ENCODE measurements around the gene FSHR. TPM values are rescaled to one million over a fixed set of nuclear protein-coding genes. Genes with fewer than 3 reads are reported as not detected.

The FSHR gene
- total and polyA plus RNA-seq, 2 donors (not counting 3 experiments of a cell fraction or from before 2014, with no cell fraction given), result not detected

- no TSS peak for BruUV-seq (replicated peaks)
- Histone ChIP-seq H3K9ac (replicated peaks; ENCODE audit: extremely low read depth, insufficient read depth, low read length) (no peak overlapping the region), H3K4me1 (ENCODE audit: control insufficient read depth, extremely low read depth, insufficient read depth, low read length) (no peaks in the 10 kb centered on the region), H4K20me1 (replicated peaks; ENCODE audit: control insufficient read depth, extremely low read depth, insufficient read depth, low read length) (no peaks in the 10 kb centered on the region), H3K4me3 (replicated peaks in 1 of 3; ENCODE audit: insufficient read depth in 1 of 3, low read depth in 1 of 3, low read length in 3 of 3) (no peak overlapping the region), H3K9me3 (replicated peaks; ENCODE audit: control insufficient read depth, insufficient read depth, low read length) (no peaks in the 10 kb centered on the region), H3K4me2 (ENCODE audit: insufficient read depth, low read length) (no peak overlapping the region), H2AFZ (ENCODE audit: low read depth, low read length) (no peak overlapping the region), H3K27ac (ENCODE audit: insufficient read depth, low read depth, low read length) (no peak overlapping the region), H3K79me2 (ENCODE audit: control insufficient read depth, insufficient read depth, low read length) (no peaks in the 10 kb centered on the region), H3K9me1 (replicated peaks; ENCODE audit: control insufficient read depth, extremely low read depth, insufficient read depth, low read length) (no peaks in the 10 kb centered on the region), H3K27me3 (ENCODE audit: control insufficient read depth in 2 of 2, insufficient read depth in 2 of 2, low read length in 2 of 2) (no peaks in the 10 kb centered on the region), H3K36me3 (ENCODE audit: control insufficient read depth in 2 of 2, extremely low read depth in 1 of 2, insufficient read depth in 2 of 2, low read length in 2 of 2) (no peaks in the 10 kb centered on the region)
- no peak for FAIRE-seq
- dilution Hi-C loops (cut with MboI; ENCODE audit: extremely low pct_ligation_motif_present, low sequenced_read_pairs) (no loop called here), intact Hi-C loops (cut with micrococcal nuclease) (no loop called here)
- ChIA-PET POLR2A (no interaction called here), CTCF (no interaction called here)
- no peak for TF ChIP-seq POLR2AphosphoS5 (IDR thresholded peaks at IDR 0.05; ENCODE audit: insufficient read depth, low read depth, low read length)
- TF ChIP-seq CTCF (IDR thresholded peaks at IDR 0.05; ENCODE audit: extremely low read depth in 1 of 2, insufficient read depth in 1 of 2, low read depth in 1 of 2, low read length in 2 of 2), result no peak
- no peak for TF ChIP-seq MYC (IDR thresholded peaks at IDR 0.05; ENCODE audit: low read depth, low read length)
- no peak for TF ChIP-seq EZH2 (IDR thresholded peaks at IDR 0.05; ENCODE audit: borderline replicate concordance, low read depth, low read length, severe bottlenecking)
- TF ChIP-seq, protein P1, sequence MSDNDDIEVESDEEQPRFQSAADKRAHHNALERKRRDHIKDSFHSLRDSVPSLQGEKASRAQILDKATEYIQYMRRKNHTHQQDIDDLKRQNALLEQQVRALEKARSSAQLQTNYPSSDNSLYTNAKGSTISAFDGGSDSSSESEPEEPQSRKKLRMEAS (IDR thresholded peaks at IDR 0.05; ENCODE audit: insufficient read depth, insufficient read length), result no peak
- TF ChIP-seq FOS (IDR thresholded peaks at IDR 0.05; ENCODE audit: borderline replicate concordance, insufficient read depth, low read length), result no peak
- TF ChIP-seq GATA2 (IDR thresholded peaks at IDR 0.05; ENCODE audit: insufficient read depth, insufficient read length, low read depth, low read length), result no peak
- no peak for TF ChIP-seq JUN (IDR thresholded peaks at IDR 0.05; ENCODE audit: borderline replicate concordance, insufficient read depth, insufficient read length, low read depth)
- TF ChIP-seq POLR2A (IDR thresholded peaks at IDR 0.05; ENCODE audit: low read depth, low read length), result no peak
- DNase-seq (ENCODE audit: low read depth, low spot score), result no peak
These were observed 133.0 kb downstream of the FSHR start for GRCh38 chr2:49021271-49021670.

Measured in endothelial cell of umbilical vein (primary cell).